IMR-90 (cell line): ENCODE measurements around the gene THPO. TPM values are rescaled to one million over a fixed set of nuclear protein-coding genes. Genes with fewer than 3 reads are reported as not detected.

ENCODE experiments used
- ATAC-seq: fragments of 200-7000 bp; cut with Tn5 transposase; 2 replicates; pipeline ENCODE4 v1.9.1; 2020; ENCODE audit warnings: low read depth, mild to moderate bottlenecking, moderate library complexity
- BruUV-seq: library from RNA; stranded (reverse); fragments of 400-500 nt; replicated peaks from 2 replicates; lab custom pipeline; 2021; lab: Mats Ljungman, UMichigan
- CTCF ChIA-PET: fragments of 300-600 bp; formaldehyde crosslinking; extraction: SDS; loops from one replicate; lab custom pipeline; 2021; ENCODE audit warnings: antibody characterized with exemption; lab: Yijun Ruan, JAX
- POLR2A ChIA-PET: fragments of 300-600 bp; sonication (Branson Sonifier 250); formaldehyde crosslinking; loops from one replicate; lab custom pipeline; 2022; ENCODE audit warnings: antibody characterized with exemption; ENCODE audit not compliant: unreplicated experiment; lab: Charles Lee
- DNase-seq: peaks from one replicate; pipeline ENCODE4 v3.0.0; 2013
- H2AFZ ChIP-seq: replicated peaks from 2 replicates; pipeline ENCODE3; 2013; ENCODE audit warnings: low read length, mild to moderate bottlenecking; ENCODE audit not compliant: poor library complexity
- H2AK5ac ChIP-seq: 2 replicates; pipeline ENCODE4 v1.6.1; 2013; ENCODE audit warnings: low read depth, low read length, inconsistent platforms
- H2AK9ac ChIP-seq: replicated peaks from 2 replicates; pipeline ENCODE3; 2013; ENCODE audit warnings: mild to moderate bottlenecking, low read depth, low read length, moderate library complexity; ENCODE audit not compliant: poor library complexity
- H2BK120ac ChIP-seq: 2 replicates; pipeline ENCODE4 v1.6.1; 2013; ENCODE audit warnings: low read depth, low read length, inconsistent platforms
- H2BK15ac ChIP-seq: 3 replicates; pipeline ENCODE4 v1.6.1; 2013; ENCODE audit warnings: low read depth, low read length, inconsistent platforms
- H2BK20ac ChIP-seq: 2 replicates; pipeline ENCODE4 v1.6.1; 2013; ENCODE audit warnings: low read depth, mild to moderate bottlenecking, inconsistent platforms, low read length, moderate library complexity
- H2BK5ac ChIP-seq: 2 replicates; pipeline ENCODE4 v1.6.1; 2013; ENCODE audit warnings: mild to moderate bottlenecking, low read depth, low read length, inconsistent platforms; ENCODE audit not compliant: poor library complexity, severe bottlenecking
- H3K14ac ChIP-seq: replicated peaks from 2 replicates; pipeline ENCODE4 v1.6.1; 2013; ENCODE audit warnings: low read depth, low read length, inconsistent platforms
- H3K18ac ChIP-seq: 2 replicates; pipeline ENCODE4 v1.6.1; 2013; ENCODE audit warnings: low read depth, low read length, control low read depth
- H3K23ac ChIP-seq: 2 replicates; pipeline ENCODE4 v1.6.1; 2013; ENCODE audit warnings: low read depth, low read length, inconsistent platforms
- H3K27ac ChIP-seq: 2 replicates; pipeline ENCODE4 v1.5.1; 2013; ENCODE audit warnings: mild to moderate bottlenecking, control low read depth, low read length; ENCODE audit not compliant: insufficient read depth
- H3K27me3 ChIP-seq: 2 replicates; pipeline ENCODE4 v1.6.1; 2013; ENCODE audit warnings: low read length; ENCODE audit not compliant: control insufficient read depth, insufficient read depth
- H3K36me3 ChIP-seq: 2 replicates; pipeline ENCODE4 v1.6.1; 2013; ENCODE audit warnings: low read length, mixed read lengths; ENCODE audit not compliant: control insufficient read depth, insufficient read depth
- H3K4ac ChIP-seq: 2 replicates; pipeline ENCODE4 v1.6.1; 2013; ENCODE audit warnings: low read depth, low read length, inconsistent platforms
- H3K4me1 ChIP-seq: 2 replicates; pipeline ENCODE4 v1.6.1; 2013; ENCODE audit warnings: low read length, mixed read lengths; ENCODE audit not compliant: control insufficient read depth, insufficient read depth
- H3K4me2 ChIP-seq: 2 replicates; pipeline ENCODE4 v1.6.1; 2013; ENCODE audit warnings: low read depth, mild to moderate bottlenecking, control low read depth, low read length, moderate library complexity
- H3K4me3 ChIP-seq: 2 replicates; pipeline ENCODE4 v1.5.1; 2013; ENCODE audit warnings: low read depth, mild to moderate bottlenecking, control low read depth, low read length, moderate library complexity; ENCODE audit not compliant: insufficient read depth
- H3K56ac ChIP-seq: 2 replicates; pipeline ENCODE4 v1.6.1; 2013; ENCODE audit warnings: low read length, inconsistent platforms; ENCODE audit not compliant: insufficient read depth; ENCODE audit errors: extremely low read depth
- H3K79me1 ChIP-seq, 2 experiments: 2 replicates each; pipeline ENCODE4 v1.6.1; 2013; ENCODE audit warnings: low read length in 2 of 2, inconsistent platforms in 1 of 2, low read depth in 1 of 2
- H3K9ac ChIP-seq: 2 replicates; pipeline ENCODE4 v1.6.1; 2013; ENCODE audit warnings: low read depth, low read length, control low read depth
- H3K9me1 ChIP-seq: 2 replicates; pipeline ENCODE4 v1.6.1; 2013; ENCODE audit warnings: low read length, inconsistent platforms; ENCODE audit not compliant: insufficient read depth
- H3K9me3 ChIP-seq: 2 replicates; pipeline ENCODE4 v1.6.1; 2013; ENCODE audit warnings: low read length; ENCODE audit not compliant: control insufficient read depth, insufficient read depth
- H4K20me1 ChIP-seq: 2 replicates; pipeline ENCODE4 v1.6.1; 2013; ENCODE audit warnings: low read length, inconsistent platforms; ENCODE audit not compliant: insufficient read depth
- H4K5ac ChIP-seq: 2 replicates; pipeline ENCODE4 v1.6.1; 2013; ENCODE audit warnings: mild to moderate bottlenecking, low read depth, low read length, control low read depth
- H4K8ac ChIP-seq, 2 experiments: 2 replicates each; pipeline ENCODE4 v1.6.1; 2013; ENCODE audit warnings: low read depth in 2 of 2, low read length in 2 of 2, control low read depth in 1 of 2, inconsistent platforms in 1 of 2
- H4K91ac ChIP-seq: 2 replicates; pipeline ENCODE4 v1.6.1; 2013; ENCODE audit warnings: low read depth, low read length, inconsistent platforms; ENCODE audit not compliant: insufficient read depth
- BHLHE40 ChIP-seq: fragments of 150-350 bp; IDR thresholded peaks from 2 replicates; pipeline ENCODE4 v1.6.1; 2016; ENCODE audit warnings: mild to moderate bottlenecking, low read depth, low read length
- CEBPB ChIP-seq: IDR thresholded peaks from 2 replicates; pipeline ENCODE4 v1.6.1; 2012; ENCODE audit warnings: low read depth, low read length, improper control_type of control experiment
- CHD1 ChIP-seq: IDR thresholded peaks from 2 replicates; pipeline ENCODE4 v1.6.1; 2012; ENCODE audit warnings: low read depth, low read length, improper control_type of control experiment
- FOS ChIP-seq: fragments of 150-350 bp; IDR thresholded peaks from 2 replicates; pipeline ENCODE4 v1.6.1; 2016; ENCODE audit warnings: low read depth, low read length
- MAFK ChIP-seq: IDR thresholded peaks from 2 replicates; pipeline ENCODE4 v1.6.1; 2012; ENCODE audit warnings: low read depth, low read length, improper control_type of control experiment
- MAZ ChIP-seq: IDR thresholded peaks from 2 replicates; pipeline ENCODE4 v1.6.1; 2012; ENCODE audit warnings: low read depth, mild to moderate bottlenecking, low read length, improper control_type of control experiment, moderate library complexity, borderline replicate concordance
- MXI1 ChIP-seq: IDR thresholded peaks from 2 replicates; pipeline ENCODE4 v1.6.1; 2012; ENCODE audit warnings: low read depth, mild to moderate bottlenecking, low read length, moderate library complexity, borderline replicate concordance
- NFE2L2 ChIP-seq: fragments of 150-350 bp; IDR thresholded peaks from 2 replicates; pipeline ENCODE4 v1.6.1; 2016; ENCODE audit warnings: low read depth, mild to moderate bottlenecking, low read length
- POLR2A ChIP-seq: IDR thresholded peaks from 2 replicates; pipeline ENCODE4 v1.6.1; 2012; ENCODE audit warnings: mild to moderate bottlenecking, low read depth, low read length
- RAD21 ChIP-seq: IDR thresholded peaks from 2 replicates; pipeline ENCODE4 v1.6.1; 2012; ENCODE audit warnings: low read length, improper control_type of control experiment
- RCOR1 ChIP-seq: IDR thresholded peaks from 2 replicates; pipeline ENCODE4 v1.6.1; 2012; ENCODE audit warnings: mild to moderate bottlenecking, low read length, improper control_type of control experiment; ENCODE audit not compliant: insufficient replicate concordance
- RFX5 ChIP-seq: IDR thresholded peaks from 2 replicates; pipeline ENCODE4 v1.8.0; 2012; ENCODE audit warnings: low read depth, mild to moderate bottlenecking, low read length, moderate library complexity
- SMC3 ChIP-seq: fragments of 150-350 bp; IDR thresholded peaks from 2 replicates; pipeline ENCODE4 v1.6.1; 2016; ENCODE audit warnings: low read depth, mild to moderate bottlenecking, antibody characterized with exemption, low read length, moderate library complexity
- USF2 ChIP-seq: fragments of 150-350 bp; IDR thresholded peaks from 2 replicates; pipeline ENCODE4 v1.6.1; 2017; ENCODE audit warnings: mild to moderate bottlenecking, antibody characterized with exemption, low read length, low read depth
- WGBS, 2 experiments: methylation state at CpG; one replicate each; pipeline versions ENCODE4 v1.1.5 to v1.1.7; 2013; ENCODE audit warnings: missing lambda C conversion rate in 2 of 2; ENCODE audit not compliant: insufficient read length in 1 of 2; ENCODE audit errors: extremely low coverage in 2 of 2; 5-methylcytosine and 5-hydroxymethylcytosine counted together
- dilution Hi-C: fragments of 300-500 bp; cut with HindIII; formaldehyde crosslinking; loops from one replicate; pipeline ENCODE4 v1.14.3; 2018; ENCODE audit warnings: low sequenced_read_pairs; ENCODE audit not compliant: unreplicated experiment
- in situ Hi-C: fragments of 300-500 bp; cut with MboI; formaldehyde crosslinking; loops from 3 replicates; pipeline ENCODE4 v1.14.3; 2019; ENCODE audit warnings: low sequenced_read_pairs, inconsistent platforms, mixed read lengths
- intact Hi-C: fragments of 100-400 bp; cut with micrococcal nuclease; formaldehyde crosslinking; loops from 2 replicates; pipeline ENCODE4 v1.10.0; 2022
- polyA plus RNA-seq, 3 experiments: library from polyadenylated mRNA; depleted of rRNA; stranded (reverse); fragments of >200 nt; gene quantifications; 2 replicates each; pipeline ENCODE4 v1.2.3, GENCODE V29; 2012; ENCODE audit warnings: low replicate concordance in 1 of 3
- total RNA-seq: library from RNA; depleted of rRNA; stranded (reverse); fragments of >200 nt; gene quantifications from 2 replicates; pipeline ENCODE4 v1.2.3, GENCODE V29; 2012
- TF ChIP-seq, protein P1 (sequence below): fragments of 150-350 bp; IDR thresholded peaks from 2 replicates; pipeline ENCODE4 v1.6.1; 2016; ENCODE audit warnings: low read depth, mild to moderate bottlenecking, low read length, moderate library complexity, borderline replicate concordance
- TF ChIP-seq, protein P2 (sequence below): conservative IDR thresholded peaks from 2 replicates; pipeline ENCODE4 v1.5.1; 2012; ENCODE audit warnings: mild to moderate bottlenecking, low read depth, low read length, improper control_type of control experiment

Gene THPO
- total and polyA plus RNA-seq, 2 of the 4 experiments (the other 2 are of a cell fraction), result not detected

DNA sequence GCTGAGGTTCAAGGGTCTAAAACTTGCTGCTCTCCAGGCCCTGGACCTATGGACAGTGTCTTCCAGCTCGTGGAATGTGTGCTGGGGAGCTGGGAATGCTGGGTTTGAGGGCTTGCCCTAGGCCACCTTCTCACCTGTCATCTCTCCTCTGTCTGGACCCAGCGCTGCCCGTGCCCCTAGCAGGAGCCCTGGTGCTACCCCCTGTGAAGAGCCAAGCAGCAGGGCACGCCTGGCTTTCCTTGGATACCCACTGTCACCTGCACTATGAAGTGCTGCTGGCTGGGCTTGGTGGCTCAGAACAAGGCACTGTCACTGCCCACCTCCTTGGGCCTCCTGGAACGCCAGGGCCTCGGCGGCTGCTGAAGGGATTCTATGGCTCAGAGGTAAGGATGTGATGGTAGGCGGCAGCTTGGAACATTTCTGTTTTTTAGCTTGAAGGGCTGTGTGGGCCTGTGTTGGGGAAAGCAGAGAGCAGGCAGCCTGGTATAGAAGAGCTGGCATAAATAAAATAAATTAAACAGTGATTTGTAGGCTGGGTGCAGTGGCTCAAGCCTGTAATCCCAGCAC, 6.9 kb upstream of the THPO start:
- DNase-seq (no peak), ATAC-seq (no peak)
- H2BK15ac ChIP-seq, result no peak overlapping the region
- WGBS, 2 experiments, result 65% methylated on average over 4 of the region's 8 CpGs; no CpG with 5 or more reads in 1 of the 2 experiments
- no peaks in the 10 kb centered on the region for H4K20me1 ChIP-seq
- H3K36me3 ChIP-seq, result no peaks in the 10 kb centered on the region
- peaks cover 72% of the 10 kb centered on the region for H3K27me3 ChIP-seq
- no peak overlapping the region for H3K14ac ChIP-seq
- no peaks in the 10 kb centered on the region for H3K9me1 ChIP-seq
- H3K27ac ChIP-seq, result no peak overlapping the region
- POLR2A ChIA-PET, result no interaction called here
- CTCF ChIA-PET, result interaction anchor here (2.1 kb wide), 1 partner anchor 13 kb away, joined by 9 read pairs; no protein-coding TSS in a partner anchor
- peaks cover 2% of the 10 kb centered on the region; the same call in 1 of the 2 replicates for H3K4me1 ChIP-seq
- H3K9me3 ChIP-seq, result no peaks in the 10 kb centered on the region
- no peak overlapping the region for H4K5ac ChIP-seq
- H3K23ac ChIP-seq, result no peak overlapping the region
- H3K18ac ChIP-seq, result no peak overlapping the region
- no peak overlapping the region for H2AK9ac ChIP-seq
- in situ Hi-C loops (no loop called here), intact Hi-C loops (no loop called here), dilution Hi-C loops (no loop called here)
- TF ChIP-seq CEBPB, result no peak
- TF ChIP-seq, protein P1, sequence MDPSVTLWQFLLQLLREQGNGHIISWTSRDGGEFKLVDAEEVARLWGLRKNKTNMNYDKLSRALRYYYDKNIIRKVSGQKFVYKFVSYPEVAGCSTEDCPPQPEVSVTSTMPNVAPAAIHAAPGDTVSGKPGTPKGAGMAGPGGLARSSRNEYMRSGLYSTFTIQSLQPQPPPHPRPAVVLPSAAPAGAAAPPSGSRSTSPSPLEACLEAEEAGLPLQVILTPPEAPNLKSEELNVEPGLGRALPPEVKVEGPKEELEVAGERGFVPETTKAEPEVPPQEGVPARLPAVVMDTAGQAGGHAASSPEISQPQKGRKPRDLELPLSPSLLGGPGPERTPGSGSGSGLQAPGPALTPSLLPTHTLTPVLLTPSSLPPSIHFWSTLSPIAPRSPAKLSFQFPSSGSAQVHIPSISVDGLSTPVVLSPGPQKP, result no peak
- TF ChIP-seq, protein P2, sequence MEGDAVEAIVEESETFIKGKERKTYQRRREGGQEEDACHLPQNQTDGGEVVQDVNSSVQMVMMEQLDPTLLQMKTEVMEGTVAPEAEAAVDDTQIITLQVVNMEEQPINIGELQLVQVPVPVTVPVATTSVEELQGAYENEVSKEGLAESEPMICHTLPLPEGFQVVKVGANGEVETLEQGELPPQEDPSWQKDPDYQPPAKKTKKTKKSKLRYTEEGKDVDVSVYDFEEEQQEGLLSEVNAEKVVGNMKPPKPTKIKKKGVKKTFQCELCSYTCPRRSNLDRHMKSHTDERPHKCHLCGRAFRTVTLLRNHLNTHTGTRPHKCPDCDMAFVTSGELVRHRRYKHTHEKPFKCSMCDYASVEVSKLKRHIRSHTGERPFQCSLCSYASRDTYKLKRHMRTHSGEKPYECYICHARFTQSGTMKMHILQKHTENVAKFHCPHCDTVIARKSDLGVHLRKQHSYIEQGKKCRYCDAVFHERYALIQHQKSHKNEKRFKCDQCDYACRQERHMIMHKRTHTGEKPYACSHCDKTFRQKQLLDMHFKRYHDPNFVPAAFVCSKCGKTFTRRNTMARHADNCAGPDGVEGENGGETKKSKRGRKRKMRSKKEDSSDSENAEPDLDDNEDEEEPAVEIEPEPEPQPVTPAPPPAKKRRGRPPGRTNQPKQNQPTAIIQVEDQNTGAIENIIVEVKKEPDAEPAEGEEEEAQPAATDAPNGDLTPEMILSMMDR, result no peak
- TF ChIP-seq NFE2L2, result no peak
- TF ChIP-seq FOS, result no peak
- no peak for TF ChIP-seq RAD21
- TF ChIP-seq MAFK, result no peak
- no peak for TF ChIP-seq POLR2A
- no peak for TF ChIP-seq USF2
- TF ChIP-seq SMC3, result no peak
- no peak for TF ChIP-seq RCOR1
- no peak for TF ChIP-seq CHD1
- no peak for TF ChIP-seq BHLHE40
- no peak for TF ChIP-seq MXI1
- no peak for TF ChIP-seq MAZ
- no peak for TF ChIP-seq RFX5
- no peak overlapping the region for H3K56ac ChIP-seq
- no peak overlapping the region for H2BK20ac ChIP-seq
- no peak overlapping the region for H2BK120ac ChIP-seq
- no peak overlapping the region for H3K4ac ChIP-seq
- no TSS peak for BruUV-seq
- H3K4me2 ChIP-seq, result no peak overlapping the region
- no peak overlapping the region for H4K91ac ChIP-seq
- H2AK5ac ChIP-seq, result no peak overlapping the region
- no peak overlapping the region for H3K4me3 ChIP-seq
- no peak overlapping the region for H3K9ac ChIP-seq
- no peak overlapping the region for H4K8ac ChIP-seq
- no peak overlapping the region for H2AFZ ChIP-seq
- H2BK5ac ChIP-seq, result no peak overlapping the region
- H3K79me1 ChIP-seq, result no peaks in the 10 kb centered on the region
